C4-2B (cell line): ENCODE data around the gene ST6GALNAC6.

Experiments
- CTCF ChIP-seq: fragments of 450-650 bp; conservative IDR thresholded peaks from 2 replicates; pipeline ENCODE4 v1.5.1; 2017; ENCODE audit warnings: mild to moderate bottlenecking
- ZFX ChIP-seq: fragments of 450-650 bp; IDR thresholded peaks from 2 replicates; pipeline ENCODE4 v1.6.1; 2017

- TF ChIP-seq CTCF, result no peak
- TF ChIP-seq ZFX, result no peak
Observed at GRCh38 chr9:127937056-127937387, 37.6 kb upstream of the ST6GALNAC6 start.
